HG03575 (cell line): Measurements from ENCODE around the gene VWA2.

Source experiments
- ATAC-seq: cut with Tn5 transposase; IDR thresholded peaks from one replicate; pipeline ENCODE4 v1.9.1; 2021; ENCODE audit not compliant: unreplicated experiment, insufficient number of reproducible peaks, low FRiP score; ENCODE audit errors: extremely low read depth

Gene VWA2

DNA sequence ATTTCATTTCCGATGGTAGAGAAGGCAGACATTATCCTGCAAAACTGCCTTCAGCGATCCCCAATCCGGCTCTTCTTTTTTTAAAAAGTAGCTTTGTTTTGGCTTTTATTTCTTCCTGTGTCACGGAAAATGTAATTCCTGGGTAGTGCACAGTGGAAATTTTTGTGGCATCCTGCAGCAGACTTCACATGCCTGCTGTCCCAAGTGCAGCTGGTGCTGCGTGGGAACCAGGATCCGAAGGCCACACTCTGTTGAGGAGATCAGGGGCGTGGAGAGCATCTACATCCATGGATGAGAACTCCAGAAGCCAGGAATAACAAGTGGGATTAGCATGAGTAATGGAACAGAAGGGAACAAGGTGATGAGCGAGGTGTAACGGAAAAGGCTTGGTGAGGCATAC, 4.6 kb downstream of the VWA2 start:
- ATAC-seq, result no peak

GRCh38 chr10:114244126-114244525, 5.1 kb downstream of the VWA2 start:
- no peak for ATAC-seq

DNA sequence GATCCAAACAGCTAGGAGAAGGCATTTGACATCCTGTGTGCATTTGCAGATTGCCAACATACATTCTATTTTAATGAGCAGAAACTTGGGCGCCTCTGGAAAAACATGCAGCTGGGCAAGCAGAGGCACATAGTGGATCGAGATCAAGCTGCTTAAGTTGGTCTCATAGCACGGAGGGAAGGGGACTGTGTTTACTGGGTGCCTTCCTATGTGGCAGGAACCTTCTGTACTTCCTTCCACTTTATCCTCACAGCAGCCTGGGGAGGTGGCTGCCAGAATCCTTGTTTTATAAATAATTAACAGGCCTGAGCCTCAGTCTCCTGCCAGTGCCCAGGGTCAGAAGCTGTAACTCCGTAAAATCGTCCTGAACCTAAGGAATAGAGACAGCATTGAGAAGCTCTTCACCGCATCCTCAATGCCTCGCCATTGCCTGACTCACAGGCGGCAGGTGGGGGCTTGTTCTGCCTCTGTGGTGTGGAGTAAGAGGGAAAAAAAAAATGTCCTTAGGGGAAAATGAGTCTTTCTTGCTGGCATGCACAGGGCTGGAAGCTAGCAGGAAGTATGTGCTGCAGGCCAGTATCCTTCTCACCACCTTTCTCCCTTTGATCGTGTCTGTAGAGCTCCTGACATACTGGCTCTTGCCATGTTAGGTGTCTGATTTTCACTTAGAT, 6.2 kb downstream of the VWA2 start:
- no peak for ATAC-seq

GRCh38 chr10:114246679-114247305, 7.7 kb downstream of the VWA2 start:
- no peak for ATAC-seq

- ATAC-seq, result no peak
Measured at GRCh38 chr10:114250236-114250635, 11.2 kb downstream of the VWA2 start.

DNA sequence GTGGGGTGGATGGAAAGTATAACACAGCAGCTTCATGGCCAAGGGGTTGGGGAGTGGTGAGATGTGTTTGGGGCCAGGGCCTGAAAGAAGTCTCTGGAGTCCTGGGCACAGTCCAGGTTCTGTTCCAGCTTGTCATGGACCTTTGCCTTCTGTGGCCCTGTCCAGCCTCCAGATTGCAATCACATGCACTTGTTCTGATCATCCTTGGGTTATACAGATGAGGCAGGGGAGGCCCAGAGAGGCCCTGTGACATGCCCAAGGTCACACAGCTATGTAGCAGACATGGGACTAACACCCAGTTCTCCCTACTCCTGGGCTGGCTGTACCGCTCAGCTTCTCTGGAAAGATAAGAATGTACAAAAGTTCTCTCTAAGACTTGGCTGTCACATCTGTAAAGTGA, 11.7 kb downstream of the VWA2 start:
- no peak for ATAC-seq

DNA sequence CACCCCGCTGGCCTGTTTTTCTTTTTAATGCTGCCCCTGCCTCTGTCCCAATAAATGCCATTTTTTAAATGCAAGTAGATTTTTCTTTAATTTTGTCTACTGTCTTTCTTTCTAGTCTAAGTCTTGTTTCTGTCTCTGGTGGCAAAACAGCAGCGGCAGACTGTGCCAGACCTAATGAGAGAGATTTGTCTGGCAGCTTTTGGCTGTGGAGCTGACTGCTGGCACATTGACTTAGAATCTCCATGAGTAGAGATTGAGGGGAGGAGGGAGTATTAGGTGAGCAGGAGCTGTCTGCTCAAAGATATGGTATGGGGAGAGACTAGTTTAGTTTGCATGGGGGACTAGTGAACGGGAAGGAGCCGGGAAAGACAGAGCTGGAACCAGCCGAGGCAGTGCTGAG, 13.0 kb downstream of the VWA2 start:
- ATAC-seq, result no peak

DNA sequence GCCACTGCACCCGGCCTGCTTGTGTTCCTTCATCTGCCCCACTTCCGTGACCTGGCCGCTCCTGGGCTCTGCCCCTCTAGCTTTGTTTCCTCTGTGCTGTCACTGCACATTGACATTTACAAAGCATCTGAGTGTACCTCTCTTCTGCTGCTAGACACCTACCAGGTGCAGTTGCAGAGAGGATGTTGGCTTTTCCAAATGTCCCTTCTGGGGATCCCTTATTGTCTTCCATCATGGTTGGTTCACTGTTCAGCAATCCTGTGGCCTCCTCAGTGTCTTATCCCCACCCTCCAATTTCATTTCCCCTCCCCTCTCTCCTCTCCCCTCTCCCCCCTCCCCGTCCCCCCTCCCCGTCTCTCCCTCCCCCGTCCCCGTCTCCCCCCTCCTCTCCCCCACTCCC, 13.8 kb downstream of the VWA2 start:
- no peak for ATAC-seq

DNA sequence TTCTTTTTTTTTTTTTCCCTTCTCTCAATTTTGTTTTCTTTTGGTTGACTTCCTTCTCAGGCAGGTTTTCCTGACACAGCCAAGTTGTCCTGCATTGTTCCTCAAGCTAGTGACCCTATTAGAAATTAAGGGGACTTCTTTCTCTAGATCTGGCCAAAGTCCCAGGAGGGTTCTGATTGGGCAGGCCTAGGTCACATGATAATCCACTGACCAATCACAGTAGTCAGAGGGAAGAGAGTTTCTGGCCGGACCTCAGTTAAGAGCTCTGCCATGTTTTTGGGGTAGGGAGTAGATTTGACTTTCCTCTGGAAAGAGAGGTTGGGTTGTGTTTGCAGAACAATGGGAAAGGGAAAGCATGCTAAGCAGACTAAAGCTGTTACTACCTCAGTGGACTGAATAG, 16.2 kb downstream of the VWA2 start:
- ATAC-seq, result no peak

DNA sequence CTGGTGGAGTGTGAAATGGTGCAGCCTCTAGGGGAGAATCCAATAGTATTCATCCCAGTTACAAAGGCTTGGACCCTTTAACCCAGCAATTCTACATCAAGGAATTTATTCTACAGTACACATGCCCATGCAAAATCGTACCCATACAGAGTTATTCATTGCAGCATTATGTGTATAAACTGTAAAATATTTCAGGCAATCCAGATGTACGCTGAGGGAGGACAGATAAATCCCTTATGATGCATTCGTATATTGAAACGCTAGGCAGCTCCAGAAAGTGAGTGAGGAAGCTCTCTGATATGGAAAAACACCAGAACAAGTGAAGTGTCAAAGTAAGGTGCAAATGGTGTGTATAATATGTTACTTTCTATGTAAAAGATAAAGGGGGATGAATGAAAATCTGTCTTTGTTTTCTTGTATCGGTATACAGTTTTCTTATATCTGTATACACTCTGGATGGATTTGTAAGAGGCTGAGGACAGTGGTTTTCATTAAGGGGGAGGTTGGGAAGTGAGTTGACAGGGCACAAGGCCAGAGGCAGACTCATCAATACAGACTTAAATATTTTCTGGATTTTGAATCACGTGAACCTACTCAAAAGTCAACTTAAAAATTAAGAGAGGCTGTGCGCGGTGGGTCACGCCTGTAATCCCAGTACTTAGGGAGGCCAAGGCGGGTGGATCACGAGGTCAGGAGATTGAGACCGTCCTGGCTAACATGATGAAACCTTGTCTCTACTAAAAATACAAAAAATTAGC, 17.1 kb downstream of the VWA2 start:
- ATAC-seq, result no peak

DNA sequence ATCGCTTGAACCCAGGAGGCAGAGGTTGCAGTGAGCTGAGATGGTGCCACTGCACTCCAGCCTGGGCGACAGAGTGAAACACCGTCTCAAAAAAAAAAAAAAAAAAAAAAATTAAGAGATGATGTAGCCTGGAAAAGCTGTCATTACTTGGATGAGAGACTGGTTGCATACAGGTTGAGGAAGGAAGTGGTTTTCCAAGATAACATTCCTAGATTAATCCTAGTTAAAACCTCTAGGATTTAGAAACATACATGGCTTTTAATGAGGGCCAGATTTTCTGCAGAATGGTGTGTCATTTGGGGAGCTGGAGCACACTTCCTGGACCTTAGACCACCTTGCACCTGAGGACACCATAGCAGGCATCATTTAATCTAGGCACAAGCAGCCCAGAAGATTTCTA, 17.8 kb downstream of the VWA2 start:
- no peak for ATAC-seq

GRCh38 chr10:114257498-114257897, 18.4 kb downstream of the VWA2 start:
- ATAC-seq, result no peak

- no peak for ATAC-seq
Measured at GRCh38 chr10:114258274-114258840, 19.3 kb downstream of the VWA2 start.

DNA sequence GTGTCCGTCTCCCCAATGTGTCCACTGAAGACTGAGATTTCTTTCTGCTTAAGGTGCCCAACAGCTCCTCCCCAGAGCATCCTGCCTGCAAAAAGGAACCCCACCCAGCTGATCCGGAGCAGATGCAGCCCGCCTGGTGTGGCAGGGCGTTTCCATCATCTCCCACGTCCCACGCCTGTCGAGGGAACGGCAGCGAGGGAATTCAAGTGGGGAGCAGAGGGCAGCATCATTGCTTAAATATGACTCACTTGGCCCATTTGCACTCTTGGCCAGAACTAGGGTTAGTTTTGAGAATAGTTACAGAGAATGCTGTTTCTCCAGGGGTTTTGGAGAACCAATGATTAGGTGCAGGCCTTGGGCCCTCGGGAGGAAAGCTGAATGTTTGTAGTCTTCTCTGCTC, 20.8 kb downstream of the VWA2 start:
- no peak for ATAC-seq

DNA sequence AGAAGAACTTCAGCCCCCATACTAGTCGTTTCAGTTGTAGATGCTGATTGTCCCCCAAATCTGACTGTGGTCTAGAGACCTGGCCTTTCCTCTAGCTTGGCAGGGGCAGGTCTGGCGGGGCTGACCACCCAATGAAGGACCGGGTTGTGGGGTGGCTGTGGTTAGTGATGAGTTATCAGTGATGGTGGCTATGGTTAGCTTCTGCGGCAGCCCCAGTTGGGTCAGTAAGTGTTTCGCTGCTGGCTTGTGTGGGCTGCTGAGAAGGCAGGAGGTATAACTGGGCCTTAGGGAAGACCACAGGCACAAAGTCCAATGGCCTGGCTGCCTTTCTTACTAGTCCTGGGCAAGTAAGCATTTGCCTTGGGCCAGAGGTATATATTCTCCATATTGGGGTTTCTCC, 21.3 kb downstream of the VWA2 start:
- no peak for ATAC-seq

- ATAC-seq, result no peak
Measured at GRCh38 chr10:114261076-114261475, 22.0 kb downstream of the VWA2 start.

GRCh38 chr10:114262496-114262895, 23.4 kb downstream of the VWA2 start:
- ATAC-seq, result no peak

DNA sequence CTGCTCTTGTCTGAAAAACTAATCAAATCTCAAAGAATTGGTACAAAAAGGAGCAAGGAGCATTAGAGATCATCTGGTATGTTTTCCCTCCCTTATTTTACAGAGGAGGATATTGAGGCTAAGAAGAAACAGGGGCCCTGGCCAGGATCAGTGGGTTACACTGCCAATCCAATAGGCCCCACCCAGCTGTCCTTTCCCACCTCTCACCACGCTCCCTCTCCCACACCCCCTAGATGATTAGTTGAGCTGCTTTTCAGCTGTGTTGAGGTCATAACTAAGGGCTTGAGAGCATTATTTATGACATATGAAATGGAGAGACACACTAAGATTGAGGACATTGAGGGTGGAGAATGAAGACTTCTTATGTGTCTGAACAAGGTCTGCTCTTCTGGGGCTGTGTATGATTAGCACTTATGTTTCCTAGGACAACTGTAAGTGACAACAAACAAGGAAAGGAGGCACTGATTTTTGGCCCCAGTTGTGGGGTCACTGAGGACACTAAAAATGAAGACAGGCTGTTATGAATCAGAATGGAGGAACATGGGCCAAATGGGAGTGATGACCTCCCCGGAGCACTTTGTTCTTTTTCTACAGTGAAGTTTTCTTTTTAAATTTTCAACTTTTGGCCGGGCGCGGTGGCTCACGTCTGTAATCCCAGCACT, 26.5 kb downstream of the VWA2 start:
- no peak for ATAC-seq

DNA sequence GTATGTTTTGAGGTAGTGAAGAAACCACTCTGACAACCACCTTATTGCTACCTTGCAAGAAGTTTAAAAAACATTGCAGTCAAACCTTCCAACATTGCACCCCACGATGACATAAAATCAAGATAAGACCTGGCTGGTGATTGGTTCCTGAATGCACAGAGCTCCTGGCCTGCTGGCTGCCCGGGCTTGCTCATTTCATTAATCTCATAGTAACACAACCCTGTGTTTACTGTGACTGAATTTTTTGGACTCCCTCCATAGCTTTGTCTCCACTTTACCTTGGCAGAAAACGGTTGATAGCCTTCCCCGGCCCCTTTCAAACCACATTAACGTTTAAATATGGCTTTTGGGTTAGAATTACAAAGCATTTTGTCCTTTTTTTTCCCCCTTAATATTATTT, 27.5 kb downstream of the VWA2 start:
- no peak for ATAC-seq
